ENCODE measurements around the gene HOXC10. TPM values are rescaled to one million over a fixed set of nuclear protein-coding genes. Genes with fewer than 3 reads are reported as not detected.

The HOXC10 gene
- total RNA-seq, 1 donor from 2014 or later, result not detected

DNA sequence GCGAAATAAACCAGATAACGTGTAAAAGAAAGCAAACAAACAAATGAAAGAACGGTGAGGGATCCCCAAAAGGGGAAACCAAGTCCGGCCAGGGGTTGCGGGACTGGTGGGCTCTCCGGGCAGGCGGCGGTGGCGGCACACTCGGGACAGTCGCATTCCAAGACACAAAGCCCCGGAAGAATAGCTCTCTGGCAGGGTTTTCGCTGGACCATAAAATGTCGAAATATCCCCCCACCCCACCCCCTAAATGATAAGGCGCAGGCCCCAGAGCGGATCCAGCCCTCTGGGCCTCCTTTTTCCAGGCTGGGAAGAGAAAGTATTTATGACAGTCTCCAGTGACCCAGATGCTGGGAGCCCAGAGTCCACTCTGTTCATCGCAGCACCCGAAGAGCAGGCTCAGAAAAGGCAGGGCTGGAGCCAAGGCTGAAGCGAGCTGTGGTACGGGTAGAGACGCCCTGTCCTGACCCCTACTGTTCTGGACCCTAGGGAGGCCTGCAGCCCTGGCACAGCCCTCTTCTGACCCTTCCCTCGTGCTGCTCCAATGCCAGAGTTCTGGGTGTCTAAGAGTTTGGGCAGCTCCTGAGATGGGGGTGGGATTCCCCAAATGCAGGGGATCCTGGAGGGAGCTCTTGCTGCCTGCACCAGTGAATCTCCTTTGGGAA is 21.7 kb downstream of the HOXC10 start:
- peaks cover 93% of the 10 kb centered on the region for H3K27me3 Mint-ChIP-seq (ENCODE audit: unreplicated experiment)
- TF ChIP-seq CTCF (IDR thresholded peaks at IDR 0.05), result no peak
- peak overlapping the region; percentile 67 for H3K4me3 Mint-ChIP-seq (ENCODE audit: unreplicated experiment)
- no peaks in the 10 kb centered on the region for H3K36me3 Mint-ChIP-seq (ENCODE audit: unreplicated experiment)
- H3K27ac Mint-ChIP-seq (ENCODE audit: unreplicated experiment), result no peak overlapping the region
- no peaks in the 10 kb centered on the region for H3K9me3 Mint-ChIP-seq (ENCODE audit: unreplicated experiment)
- no peak for DNase-seq (ENCODE audit: extremely low spot score, unreplicated experiment)
- peaks cover 15% of the 10 kb centered on the region for H3K4me1 Mint-ChIP-seq (ENCODE audit: unreplicated experiment)

GRCh38 chr12:54007538-54008259 is 22.8 kb downstream of the HOXC10 start:
- H3K27ac Mint-ChIP-seq (ENCODE audit: unreplicated experiment), result no peak overlapping the region
- H3K9me3 Mint-ChIP-seq (ENCODE audit: unreplicated experiment), result no peaks in the 10 kb centered on the region
- peaks cover 13% of the 10 kb centered on the region for H3K4me1 Mint-ChIP-seq (ENCODE audit: unreplicated experiment)
- peaks cover 92% of the 10 kb centered on the region for H3K27me3 Mint-ChIP-seq (ENCODE audit: unreplicated experiment)
- no peaks in the 10 kb centered on the region for H3K36me3 Mint-ChIP-seq (ENCODE audit: unreplicated experiment)
- H3K4me3 Mint-ChIP-seq (ENCODE audit: unreplicated experiment), result no peak overlapping the region
- DNase-seq (ENCODE audit: extremely low spot score, unreplicated experiment), result no peak
- TF ChIP-seq CTCF (IDR thresholded peaks at IDR 0.05), result no peak

DNA sequence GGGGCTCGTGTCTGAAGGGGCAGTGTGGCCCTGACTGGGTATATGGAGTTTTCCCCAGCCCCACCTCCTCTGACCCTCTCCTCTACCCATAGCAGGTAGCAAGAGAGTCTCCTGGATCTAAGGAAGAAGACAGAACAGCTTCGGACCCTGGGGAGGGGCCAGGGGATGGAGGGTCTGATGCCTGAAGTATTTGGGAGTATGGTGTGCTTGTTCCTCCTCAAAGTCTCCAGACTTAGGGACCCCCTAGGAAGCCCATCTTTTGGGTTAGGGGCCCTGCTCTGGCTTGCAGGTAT is 23.3 kb downstream of the HOXC10 start:
- H3K27ac Mint-ChIP-seq (ENCODE audit: unreplicated experiment), result no peak overlapping the region
- no peak overlapping the region for H3K4me3 Mint-ChIP-seq (ENCODE audit: unreplicated experiment)
- TF ChIP-seq CTCF (IDR thresholded peaks at IDR 0.05), result no peak
- H3K4me1 Mint-ChIP-seq (ENCODE audit: unreplicated experiment), result peaks cover 13% of the 10 kb centered on the region
- DNase-seq (ENCODE audit: extremely low spot score, unreplicated experiment), result no peak
- H3K9me3 Mint-ChIP-seq (ENCODE audit: unreplicated experiment), result no peaks in the 10 kb centered on the region
- H3K36me3 Mint-ChIP-seq (ENCODE audit: unreplicated experiment), result no peaks in the 10 kb centered on the region
- H3K27me3 Mint-ChIP-seq (ENCODE audit: unreplicated experiment), result peaks cover 92% of the 10 kb centered on the region

DNA sequence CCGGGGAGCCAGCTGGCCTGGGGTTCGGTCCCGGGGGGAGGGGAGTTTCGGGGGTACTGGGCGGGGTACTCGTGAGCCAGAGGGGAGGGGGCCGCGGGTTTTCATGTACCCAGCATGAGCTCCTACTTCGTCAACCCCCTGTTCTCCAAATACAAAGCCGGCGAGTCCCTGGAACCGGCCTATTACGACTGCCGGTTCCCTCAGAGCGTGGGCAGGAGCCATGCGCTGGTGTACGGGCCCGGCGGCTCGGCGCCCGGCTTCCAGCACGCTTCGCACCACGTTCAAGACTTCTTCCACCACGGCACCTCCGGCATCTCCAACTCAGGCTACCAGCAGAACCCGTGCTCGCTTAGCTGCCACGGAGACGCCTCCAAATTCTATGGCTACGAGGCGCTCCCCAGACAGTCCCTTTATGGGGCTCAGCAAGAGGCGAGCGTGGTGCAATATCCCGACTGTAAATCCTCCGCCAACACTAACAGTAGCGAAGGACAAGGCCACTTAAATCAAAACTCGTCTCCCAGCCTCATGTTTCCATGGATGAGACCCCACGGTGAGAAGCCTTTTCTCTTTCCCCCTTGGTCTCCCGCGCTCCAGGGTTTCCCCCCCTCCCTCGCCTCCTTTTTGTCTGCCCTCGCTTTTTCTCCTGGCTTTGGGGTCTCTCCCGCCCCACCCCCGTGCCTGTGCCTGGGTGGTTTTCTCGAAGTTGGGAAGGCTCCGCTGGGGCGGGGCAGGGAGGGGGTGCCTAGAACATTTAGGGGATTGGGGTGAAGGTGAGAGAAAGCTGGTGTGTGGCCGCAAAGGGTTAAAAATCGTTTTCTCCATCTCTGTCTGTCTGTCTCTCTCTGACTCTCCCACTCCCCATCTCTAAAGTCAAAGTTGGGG is 24.5 kb downstream of the HOXC10 start:
- no peak for DNase-seq (ENCODE audit: extremely low spot score, unreplicated experiment)
- no peaks in the 10 kb centered on the region for H3K9me3 Mint-ChIP-seq (ENCODE audit: unreplicated experiment)
- peaks cover 92% of the 10 kb centered on the region for H3K27me3 Mint-ChIP-seq (ENCODE audit: unreplicated experiment)
- H3K36me3 Mint-ChIP-seq (ENCODE audit: unreplicated experiment), result no peaks in the 10 kb centered on the region
- H3K27ac Mint-ChIP-seq (ENCODE audit: unreplicated experiment), result no peak overlapping the region
- H3K4me3 Mint-ChIP-seq (ENCODE audit: unreplicated experiment), result peak overlapping the region; percentile 16
- TF ChIP-seq CTCF (IDR thresholded peaks at IDR 0.05), result no peak
- peaks cover 13% of the 10 kb centered on the region for H3K4me1 Mint-ChIP-seq (ENCODE audit: unreplicated experiment)

Measured in osteocyte (in vitro differentiated cells).